Measurements from ENCODE around the gene DAGLA.
A peak's percentile ranks its signal among the peaks of the same experiment; 100 is the strongest.

The DAGLA gene

GRCh38 chr11:61744181-61744580 lies 64.0 kb downstream of the DAGLA start:
- Histone ChIP-seq H3K27me3 (ENCODE audit: control insufficient read depth in 2 of 2, insufficient read depth in 2 of 2, low read length in 2 of 2) (no peaks in the 10 kb centered on the region), H3K36me3 (ENCODE audit: control insufficient read depth in 2 of 2, insufficient read depth in 2 of 2, low read length in 2 of 2) (peaks cover 3 to 13% of the 10 kb centered on the region in 2 donors), H3K4me3 (ENCODE audit: low read length in 2 of 2) (no peak overlapping the region), H3K9me3 (ENCODE audit: control insufficient read depth in 2 of 2, low read length in 2 of 2) (no peaks in the 10 kb centered on the region), H3K27ac (ENCODE audit: low read depth in 2 of 2, low read length in 2 of 2) (no peak overlapping the region), H3K9ac (ENCODE audit: low read depth in 1 of 2, low read length in 2 of 2) (no peak overlapping the region), H3K4me1 (ENCODE audit: control insufficient read depth in 2 of 2, insufficient read depth in 2 of 2, low read length in 2 of 2) (peaks cover 11 to 15% of the 10 kb centered on the region in 2 donors)

- Histone ChIP-seq H3K36me3 (ENCODE audit: control insufficient read depth in 2 of 2, insufficient read depth in 2 of 2, low read length in 2 of 2) (peaks cover 3 to 10% of the 10 kb centered on the region in 2 donors), H3K9me3 (ENCODE audit: control insufficient read depth in 2 of 2, low read length in 2 of 2) (no peaks in the 10 kb centered on the region), H3K9ac (ENCODE audit: low read depth in 1 of 2, low read length in 2 of 2) (no peak overlapping the region), H3K4me3 (ENCODE audit: low read length in 2 of 2) (no peak overlapping the region), H3K27me3 (ENCODE audit: control insufficient read depth in 2 of 2, insufficient read depth in 2 of 2, low read length in 2 of 2) (no peaks in the 10 kb centered on the region), H3K4me1 (ENCODE audit: control insufficient read depth in 2 of 2, insufficient read depth in 2 of 2, low read length in 2 of 2) (peaks cover 11 to 15% of the 10 kb centered on the region in 2 donors), H3K27ac (ENCODE audit: low read depth in 2 of 2, low read length in 2 of 2) (no peak overlapping the region)
Measured at GRCh38 chr11:61744609-61745156, 64.5 kb downstream of the DAGLA start.

GRCh38 chr11:61745781-61746441 lies 65.7 kb downstream of the DAGLA start:
- Histone ChIP-seq H3K9ac (ENCODE audit: low read depth in 1 of 2, low read length in 2 of 2) (no peak overlapping the region), H3K27ac (ENCODE audit: low read depth in 2 of 2, low read length in 2 of 2) (no peak overlapping the region), H3K4me3 (ENCODE audit: low read length in 2 of 2) (no peak overlapping the region), H3K9me3 (ENCODE audit: control insufficient read depth in 2 of 2, low read length in 2 of 2) (no peaks in the 10 kb centered on the region), H3K36me3 (ENCODE audit: control insufficient read depth in 2 of 2, insufficient read depth in 2 of 2, low read length in 2 of 2) (peaks cover 3 to 5% of the 10 kb centered on the region in 2 donors), H3K27me3 (ENCODE audit: control insufficient read depth in 2 of 2, insufficient read depth in 2 of 2, low read length in 2 of 2) (no peaks in the 10 kb centered on the region), H3K4me1 (ENCODE audit: control insufficient read depth in 2 of 2, insufficient read depth in 2 of 2, low read length in 2 of 2) (peaks cover 11 to 15% of the 10 kb centered on the region in 2 donors)

DNA sequence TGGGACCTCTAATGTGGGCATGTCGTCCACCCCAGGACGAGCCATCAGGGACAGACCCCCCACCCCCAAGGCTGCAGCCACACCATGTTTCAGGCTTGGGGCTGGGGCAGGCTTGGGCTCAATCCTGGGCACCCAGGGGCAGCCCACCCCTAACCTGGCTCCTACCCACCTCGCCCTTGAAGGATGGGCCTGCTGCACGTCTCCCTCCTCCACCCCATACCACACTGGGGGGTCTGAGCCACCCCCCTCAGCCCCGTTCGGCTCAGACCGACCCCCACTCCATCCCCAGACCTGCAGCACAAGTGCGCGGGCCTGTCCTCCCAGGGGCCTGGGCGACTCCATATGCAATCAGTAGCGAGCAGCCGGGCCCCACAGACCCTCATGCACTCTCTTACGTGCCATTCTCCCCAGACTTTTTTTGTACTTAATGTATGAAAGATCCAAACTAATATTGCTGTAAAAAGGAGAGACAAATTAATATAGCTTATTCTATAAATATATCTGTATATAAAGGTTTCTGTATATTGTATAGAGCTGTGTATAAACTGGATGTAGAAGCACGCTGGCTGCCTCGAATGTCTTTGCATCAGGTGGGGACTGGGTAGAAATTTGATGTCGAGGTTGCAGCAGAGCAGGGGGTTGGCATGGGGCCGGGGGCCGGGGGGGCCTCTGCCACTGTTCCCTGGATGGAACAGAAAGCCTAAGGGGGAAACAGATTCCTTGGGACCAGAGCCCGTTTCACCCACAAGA lies 66.4 kb downstream of the DAGLA start:
- peaks cover 0 to 5% of the 10 kb centered on the region in 2 donors for H3K36me3 ChIP-seq (ENCODE audit: control insufficient read depth in 2 of 2, insufficient read depth in 2 of 2, low read length in 2 of 2)
- no peak overlapping the region for H3K27ac ChIP-seq (ENCODE audit: low read depth in 2 of 2, low read length in 2 of 2)
- H3K9ac ChIP-seq (ENCODE audit: low read depth in 1 of 2, low read length in 2 of 2) = no peak overlapping the region
- H3K4me3 ChIP-seq (ENCODE audit: low read length in 2 of 2) = no peak overlapping the region
- H3K27me3 ChIP-seq (ENCODE audit: control insufficient read depth in 2 of 2, insufficient read depth in 2 of 2, low read length in 2 of 2) = no peaks in the 10 kb centered on the region
- no peaks in the 10 kb centered on the region for H3K9me3 ChIP-seq (ENCODE audit: control insufficient read depth in 2 of 2, low read length in 2 of 2)
- H3K4me1 ChIP-seq (ENCODE audit: control insufficient read depth in 2 of 2, insufficient read depth in 2 of 2, low read length in 2 of 2) = peaks cover 11 to 15% of the 10 kb centered on the region in 2 donors

- Histone ChIP-seq H3K27me3 (ENCODE audit: control insufficient read depth in 2 of 2, insufficient read depth in 2 of 2, low read length in 2 of 2) (peaks cover 0 to 5% of the 10 kb centered on the region in 2 donors), H3K4me1 (ENCODE audit: control insufficient read depth in 2 of 2, insufficient read depth in 2 of 2, low read length in 2 of 2) (peaks cover 13 to 14% of the 10 kb centered on the region in 2 donors), H3K9me3 (ENCODE audit: control insufficient read depth in 2 of 2, low read length in 2 of 2) (no peaks in the 10 kb centered on the region), H3K27ac (ENCODE audit: low read depth in 2 of 2, low read length in 2 of 2) (peak overlapping the region in 1 of 2 donors; percentile 23), H3K36me3 (ENCODE audit: control insufficient read depth in 2 of 2, insufficient read depth in 2 of 2, low read length in 2 of 2) (no peaks in the 10 kb centered on the region), H3K9ac (ENCODE audit: low read depth in 1 of 2, low read length in 2 of 2) (peak overlapping the region in 1 of 2 donors; percentile 44), H3K4me3 (ENCODE audit: low read length in 2 of 2) (no peak overlapping the region)
Measured at GRCh38 chr11:61747192-61747966, 67.2 kb downstream of the DAGLA start.

- no peaks in the 10 kb centered on the region for H3K9me3 ChIP-seq (ENCODE audit: control insufficient read depth in 2 of 2, low read length in 2 of 2)
- H3K4me3 ChIP-seq (ENCODE audit: low read length in 2 of 2) = no peak overlapping the region
- no peaks in the 10 kb centered on the region for H3K36me3 ChIP-seq (ENCODE audit: control insufficient read depth in 2 of 2, insufficient read depth in 2 of 2, low read length in 2 of 2)
- peaks cover 0 to 5% of the 10 kb centered on the region in 2 donors for H3K27me3 ChIP-seq (ENCODE audit: control insufficient read depth in 2 of 2, insufficient read depth in 2 of 2, low read length in 2 of 2)
- no peak overlapping the region for H3K27ac ChIP-seq (ENCODE audit: low read depth in 2 of 2, low read length in 2 of 2)
- H3K9ac ChIP-seq (ENCODE audit: low read depth in 1 of 2, low read length in 2 of 2) = peak overlapping the region in 1 of 2 donors; percentile 44
- H3K4me1 ChIP-seq (ENCODE audit: control insufficient read depth in 2 of 2, insufficient read depth in 2 of 2, low read length in 2 of 2) = peaks cover 13 to 14% of the 10 kb centered on the region in 2 donors
Measured at GRCh38 chr11:61747967-61748285, 67.7 kb downstream of the DAGLA start.

- H3K9me3 ChIP-seq (ENCODE audit: control insufficient read depth in 2 of 2, low read length in 2 of 2) = no peaks in the 10 kb centered on the region
- peaks cover 0 to 5% of the 10 kb centered on the region in 2 donors for H3K27me3 ChIP-seq (ENCODE audit: control insufficient read depth in 2 of 2, insufficient read depth in 2 of 2, low read length in 2 of 2)
- H3K27ac ChIP-seq (ENCODE audit: low read depth in 2 of 2, low read length in 2 of 2) = no peak overlapping the region
Measured at GRCh38 chr11:61749591-61750217, 69.5 kb downstream of the DAGLA start.

GRCh38 chr11:61750631-61751273 lies 70.6 kb downstream of the DAGLA start:
- no peaks in the 10 kb centered on the region for H3K9me3 ChIP-seq (ENCODE audit: control insufficient read depth in 2 of 2, low read length in 2 of 2)
- H3K27me3 ChIP-seq (ENCODE audit: control insufficient read depth in 2 of 2, insufficient read depth in 2 of 2, low read length in 2 of 2) = peaks cover 0 to 5% of the 10 kb centered on the region in 2 donors
- no peak overlapping the region for H3K27ac ChIP-seq (ENCODE audit: low read depth in 2 of 2, low read length in 2 of 2)
- no peaks in the 10 kb centered on the region for H3K36me3 ChIP-seq (ENCODE audit: control insufficient read depth in 2 of 2, insufficient read depth in 2 of 2, low read length in 2 of 2)
- H3K9ac ChIP-seq (ENCODE audit: low read depth in 1 of 2, low read length in 2 of 2) = no peak overlapping the region
- H3K4me1 ChIP-seq (ENCODE audit: control insufficient read depth in 2 of 2, insufficient read depth in 2 of 2, low read length in 2 of 2) = peaks cover 19% of the 10 kb centered on the region in 2 donors
- no peak overlapping the region for H3K4me3 ChIP-seq (ENCODE audit: low read length in 2 of 2)

More at GRCh38 chr11:61749591-61750217, 69.5 kb downstream of the DAGLA start:
- Histone ChIP-seq H3K36me3 (ENCODE audit: control insufficient read depth in 2 of 2, insufficient read depth in 2 of 2, low read length in 2 of 2) (no peaks in the 10 kb centered on the region), H3K9ac (ENCODE audit: low read depth in 1 of 2, low read length in 2 of 2) (no peak overlapping the region), H3K4me3 (ENCODE audit: low read length in 2 of 2) (no peak overlapping the region), H3K4me1 (ENCODE audit: control insufficient read depth in 2 of 2, insufficient read depth in 2 of 2, low read length in 2 of 2) (peaks cover 17 to 19% of the 10 kb centered on the region in 2 donors)

DNA sequence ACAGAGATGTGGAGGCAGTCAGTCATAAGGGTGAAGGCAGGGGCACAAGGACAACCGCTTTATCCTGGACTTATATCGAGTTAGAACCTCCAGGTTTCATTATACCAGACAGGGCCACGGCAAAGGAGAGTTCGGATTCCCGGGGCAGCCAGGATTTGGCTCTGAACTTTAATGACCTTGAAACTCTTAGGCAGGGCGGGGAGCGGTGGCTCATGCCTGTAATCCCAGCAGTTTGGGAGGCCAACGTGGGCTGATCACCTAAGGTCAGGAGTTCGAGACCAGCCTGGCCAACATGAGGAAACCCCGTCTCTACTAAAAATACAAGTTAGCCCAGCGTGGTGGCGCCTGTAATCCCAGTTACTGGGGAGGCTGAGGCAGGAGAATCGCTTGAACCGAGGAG lies 71.2 kb downstream of the DAGLA start:
- H3K4me3 ChIP-seq (ENCODE audit: low read length in 2 of 2) = no peak overlapping the region
- no peak overlapping the region for H3K9ac ChIP-seq (ENCODE audit: low read depth in 1 of 2, low read length in 2 of 2)
- no peaks in the 10 kb centered on the region for H3K36me3 ChIP-seq (ENCODE audit: control insufficient read depth in 2 of 2, insufficient read depth in 2 of 2, low read length in 2 of 2)
- H3K27ac ChIP-seq (ENCODE audit: low read depth in 2 of 2, low read length in 2 of 2) = no peak overlapping the region
- H3K27me3 ChIP-seq (ENCODE audit: control insufficient read depth in 2 of 2, insufficient read depth in 2 of 2, low read length in 2 of 2) = peaks cover 0 to 5% of the 10 kb centered on the region in 2 donors
- no peaks in the 10 kb centered on the region for H3K9me3 ChIP-seq (ENCODE audit: control insufficient read depth in 2 of 2, low read length in 2 of 2)
- H3K4me1 ChIP-seq (ENCODE audit: control insufficient read depth in 2 of 2, insufficient read depth in 2 of 2, low read length in 2 of 2) = peaks cover 25% of the 10 kb centered on the region in 2 donors
